ENCODE measurements around the gene SMIM41.

- no peak for TF ChIP-seq POLR2A (IDR thresholded peaks at IDR 0.05)
- peak; percentile 91 to 96 (median 93) for TF ChIP-seq CTCF (IDR thresholded peaks at IDR 0.05)
- TF ChIP-seq POLR2AphosphoS5 (IDR thresholded peaks at IDR 0.05) = peak in 1 of 2 donors; percentile 18
These were observed 3.6 kb downstream of the SMIM41 start for GRCh38 chr12:52082988-52083637.
